Dendritic cell treated with granulocyte-macrophage colony-stimulating factor and Interleukin-4, amounts not matched to agents 40 ng/mL and 50 ng/mL, for 4 days (primary cell): ENCODE measurements around the gene FAM162A.
"Not testable (repeated sequence)": the region's sequence is repeated elsewhere in the genome, so short reads cannot be mapped to it uniquely, and the experiment has no call there.

Experiments used
- H3K27ac Mint-ChIP-seq: one replicate; pipeline ENCODE4 v1.8.0; 2022; ENCODE audit warnings: mild to moderate bottlenecking, mixed read lengths
- H3K27me3 Mint-ChIP-seq: one replicate; pipeline ENCODE4 v1.8.0; 2022; ENCODE audit warnings: mild to moderate bottlenecking, mixed read lengths
- H3K36me3 Mint-ChIP-seq: one replicate; pipeline ENCODE4 v1.8.0; 2022; ENCODE audit warnings: low read depth, mixed read lengths
- H3K4me1 Mint-ChIP-seq: one replicate; pipeline ENCODE4 v1.8.0; 2022; ENCODE audit warnings: low read depth, mixed read lengths
- H3K4me3 Mint-ChIP-seq: one replicate; pipeline ENCODE4 v1.8.0; 2022; ENCODE audit warnings: mild to moderate bottlenecking, moderate library complexity, mixed read lengths
- H3K9me3 Mint-ChIP-seq: one replicate; pipeline ENCODE4 v1.8.0; 2022; ENCODE audit warnings: mixed read lengths
- intact Hi-C: fragments of 100-400 bp; cut with micrococcal nuclease; formaldehyde crosslinking; loops from one replicate; pipeline ENCODE4 v1.15.0; 2022

The FAM162A gene

GRCh38 chr3:122415104-122415744 is 31.2 kb downstream of the FAM162A start:
- Mint-ChIP-seq H3K27ac (peak overlapping the region; percentile 94), H3K9me3 (no peaks in the 10 kb centered on the region), H3K27me3 (no peaks in the 10 kb centered on the region), H3K36me3 (peaks cover 58% of the 10 kb centered on the region), H3K4me3 (peak overlapping the region; percentile 94), H3K4me1 (peaks cover 48% of the 10 kb centered on the region)
- intact Hi-C loops: loop anchor here (5.0 to 10.0 kb wide), 2 partner anchors 33 to 100 kb away; partner anchors contain the start of genes FAM162A, KPNA1 and MIX23

- intact Hi-C loops: loop anchor here (5.0 to 10.0 kb wide), 2 partner anchors 34 to 99 kb away; partner anchors contain the start of genes FAM162A, KPNA1 and MIX23
- H3K9me3 Mint-ChIP-seq: no peaks in the 10 kb centered on the region
- no peaks in the 10 kb centered on the region for H3K27me3 Mint-ChIP-seq
- peaks cover 47% of the 10 kb centered on the region for H3K4me1 Mint-ChIP-seq
- H3K4me3 Mint-ChIP-seq: peak within 1 kb of the TSS; percentile 94
- peaks cover 50% of the 10 kb centered on the region for H3K36me3 Mint-ChIP-seq
- peak within 1 kb of the TSS; percentile 94 for H3K27ac Mint-ChIP-seq
Measured at GRCh38 chr3:122415762-122416654, 32.0 kb downstream of the FAM162A start, which contains the start of gene WDR5B. Gene WDR5B, minus strand, starts transcription at chr3:122416062. Its CDS starts 534 bp downstream, at chr3:122415528.

GRCh38 chr3:122416966-122417365 is 33.0 kb downstream of the FAM162A start:
- Mint-ChIP-seq H3K27ac (peak overlapping the region; percentile 94), H3K36me3 (peaks cover 57% of the 10 kb centered on the region), H3K9me3 (no peaks in the 10 kb centered on the region), H3K27me3 (no peaks in the 10 kb centered on the region), H3K4me1 (peaks cover 45% of the 10 kb centered on the region), H3K4me3 (peak overlapping the region; percentile 94)
- intact Hi-C loops: loop anchor here (5.0 to 10.0 kb wide), 2 partner anchors 35 to 98 kb away; partner anchors contain the start of genes FAM162A, KPNA1 and MIX23

GRCh38 chr3:122421101-122421500 is 37.1 kb downstream of the FAM162A start:
- Mint-ChIP-seq H3K27ac (no peak overlapping the region), H3K9me3 (no peaks in the 10 kb centered on the region), H3K27me3 (no peaks in the 10 kb centered on the region), H3K36me3 (peaks cover 46% of the 10 kb centered on the region), H3K4me3 (no peak overlapping the region), H3K4me1 (peaks cover 10% of the 10 kb centered on the region)
- intact Hi-C loops: no loop called here

- H3K4me3 Mint-ChIP-seq: no peak overlapping the region
- H3K9me3 Mint-ChIP-seq: no peaks in the 10 kb centered on the region
- no peaks in the 10 kb centered on the region for H3K27me3 Mint-ChIP-seq
- intact Hi-C loops: no loop called here
- peaks cover 5% of the 10 kb centered on the region for H3K4me1 Mint-ChIP-seq
- H3K27ac Mint-ChIP-seq: no peak overlapping the region
- H3K36me3 Mint-ChIP-seq: peaks cover 48% of the 10 kb centered on the region
Measured at GRCh38 chr3:122421836-122422235, 37.9 kb downstream of the FAM162A start.

- Mint-ChIP-seq H3K9me3 (no peaks in the 10 kb centered on the region), H3K27ac (no peak overlapping the region), H3K36me3 (peaks cover 92% of the 10 kb centered on the region), H3K4me1 (no peaks in the 10 kb centered on the region), H3K4me3 (no peak overlapping the region), H3K27me3 (no peaks in the 10 kb centered on the region)
- intact Hi-C loops: no loop called here
Measured at GRCh38 chr3:122427857-122428471, 44.0 kb downstream of the FAM162A start.

GRCh38 chr3:122430371-122430770 is 46.4 kb downstream of the FAM162A start:
- Mint-ChIP-seq H3K9me3 (no peaks in the 10 kb centered on the region), H3K27me3 (no peaks in the 10 kb centered on the region), H3K4me3 (no peak overlapping the region), H3K27ac (no peak overlapping the region), H3K36me3 (peaks cover 92% of the 10 kb centered on the region), H3K4me1 (no peaks in the 10 kb centered on the region)
- intact Hi-C loops: no loop called here

GRCh38 chr3:122435950-122436349 is 52.0 kb downstream of the FAM162A start:
- peaks cover 11% of the 10 kb centered on the region for H3K9me3 Mint-ChIP-seq
- intact Hi-C loops: no loop called here
- no peak overlapping the region for H3K27ac Mint-ChIP-seq
- peaks cover 11% of the 10 kb centered on the region for H3K4me1 Mint-ChIP-seq
- peaks cover 91% of the 10 kb centered on the region for H3K36me3 Mint-ChIP-seq
- H3K4me3 Mint-ChIP-seq: no peak overlapping the region
- no peaks in the 10 kb centered on the region for H3K27me3 Mint-ChIP-seq

- Mint-ChIP-seq H3K36me3 (peaks cover 98% of the 10 kb centered on the region), H3K27me3 (no peaks in the 10 kb centered on the region), H3K4me3 (no peak overlapping the region), H3K27ac (no peak overlapping the region), H3K9me3 (peaks cover 22% of the 10 kb centered on the region), H3K4me1 (peaks cover 20% of the 10 kb centered on the region)
- intact Hi-C loops: no loop called here
Measured at GRCh38 chr3:122443090-122443489, 59.1 kb downstream of the FAM162A start.

GRCh38 chr3:122443762-122444490 is 59.9 kb downstream of the FAM162A start:
- H3K4me3 Mint-ChIP-seq, H3K27ac Mint-ChIP-seq, intact Hi-C loops, H3K27me3 Mint-ChIP-seq: not testable (repeated sequence)
- H3K9me3 Mint-ChIP-seq: peaks cover 22% of the 10 kb centered on the region
- peaks cover 98% of the 10 kb centered on the region for H3K36me3 Mint-ChIP-seq
- peaks cover 20% of the 10 kb centered on the region for H3K4me1 Mint-ChIP-seq

GRCh38 chr3:122444491-122444887 is 60.5 kb downstream of the FAM162A start:
- H3K4me3 Mint-ChIP-seq, intact Hi-C loops, H3K27ac Mint-ChIP-seq, H3K27me3 Mint-ChIP-seq: not testable (repeated sequence)
- Mint-ChIP-seq H3K4me1 (peaks cover 20% of the 10 kb centered on the region), H3K36me3 (peaks cover 100% of the 10 kb centered on the region), H3K9me3 (peaks cover 22% of the 10 kb centered on the region)

GRCh38 chr3:122448218-122448617 is 64.2 kb downstream of the FAM162A start:
- Mint-ChIP-seq H3K9me3 (peaks cover 22% of the 10 kb centered on the region), H3K36me3 (peaks cover 100% of the 10 kb centered on the region)
- H3K4me3 Mint-ChIP-seq, H3K4me1 Mint-ChIP-seq, H3K27me3 Mint-ChIP-seq, H3K27ac Mint-ChIP-seq, intact Hi-C loops: not testable (repeated sequence)

GRCh38 chr3:122451371-122451770 is 67.4 kb downstream of the FAM162A start:
- H3K27me3 Mint-ChIP-seq: no peaks in the 10 kb centered on the region
- peaks cover 98% of the 10 kb centered on the region for H3K36me3 Mint-ChIP-seq
- H3K4me1 Mint-ChIP-seq: peaks cover 6% of the 10 kb centered on the region
- intact Hi-C loops: loop anchor here (10.0 kb wide), 1 partner anchor 83 kb away; no protein-coding TSS in a partner anchor
- H3K9me3 Mint-ChIP-seq: no peaks in the 10 kb centered on the region
- H3K4me3 Mint-ChIP-seq: no peak overlapping the region
- no peak overlapping the region for H3K27ac Mint-ChIP-seq
